Measurements from ENCODE around the gene QTRT2.

- TF ChIP-seq POLR2A (IDR thresholded peaks at IDR 0.05; ENCODE audit: low read depth, low read length) (no peak), POLR2AphosphoS5 (IDR thresholded peaks at IDR 0.05; ENCODE audit: low read depth, low read length) (no peak), TAF1 (IDR thresholded peaks at IDR 0.05; ENCODE audit: low read depth, low read length) (no peak), SPI1 (IDR thresholded peaks at IDR 0.05; ENCODE audit: low read depth, low read length) (no peak), POU2F2 (IDR thresholded peaks at IDR 0.05; ENCODE audit: low read depth, low read length) (no peak)
Observed at GRCh38 chr3:114033721-114034120, 22.8 kb upstream of the QTRT2 start.

All from GM12891 (cell line).